Osteoblast (primary cell): ENCODE measurements around the gene DGKI. TPM values are rescaled to one million over a fixed set of nuclear protein-coding genes. Genes with fewer than 3 reads are reported as not detected.

Source experiments
- DNase-seq: peaks from one replicate; pipeline ENCODE4 v3.0.0; 2011; ENCODE audit warnings: low spot score, mixed read lengths; ENCODE audit not compliant: insufficient read length; ENCODE audit errors: missing footprints
- H2AFZ ChIP-seq: 2 replicates; pipeline ENCODE4 v1.6.0; 2011; ENCODE audit warnings: mild to moderate bottlenecking, low read length
- H3K27ac ChIP-seq: 2 replicates; pipeline ENCODE4 v1.5.1; 2011; ENCODE audit warnings: mild to moderate bottlenecking, low read depth, low read length, moderate library complexity
- H3K27me3 ChIP-seq: 2 replicates; pipeline ENCODE4 v1.6.0; 2012; ENCODE audit warnings: mild to moderate bottlenecking, control low read depth, inconsistent platforms, low read length, moderate library complexity; ENCODE audit not compliant: insufficient read depth
- H3K36me3 ChIP-seq: 2 replicates; pipeline ENCODE4 v1.5.1; 2011; ENCODE audit warnings: mild to moderate bottlenecking, low read length, control low read depth, moderate library complexity; ENCODE audit not compliant: insufficient read depth
- H3K4me1 ChIP-seq: 2 replicates; pipeline ENCODE4 v1.5.1; 2011; ENCODE audit warnings: mild to moderate bottlenecking, low read length, control low read depth, moderate library complexity; ENCODE audit not compliant: insufficient read depth
- H3K4me2 ChIP-seq: 2 replicates; pipeline ENCODE4 v1.6.0; 2011; ENCODE audit warnings: mild to moderate bottlenecking, low read length; ENCODE audit not compliant: insufficient read depth
- H3K4me3 ChIP-seq: fragments of 200-600 bp; sonication (generic); 3 replicates; pipeline ENCODE4 v1.5.1; 2012; ENCODE audit warnings: mild to moderate bottlenecking, low read length, inconsistent platforms; ENCODE audit not compliant: insufficient read depth
- H3K79me2 ChIP-seq: 2 replicates; pipeline ENCODE4 v1.6.0; 2012; ENCODE audit warnings: mild to moderate bottlenecking, low read length, control low read depth, inconsistent platforms; ENCODE audit not compliant: insufficient read depth
- H3K9me3 ChIP-seq: 2 replicates; pipeline ENCODE4 v1.5.1; 2011; ENCODE audit warnings: low read depth, low read length, control low read depth
- H4K20me1 ChIP-seq: 2 replicates; pipeline ENCODE4 v1.6.0; 2012; ENCODE audit warnings: mild to moderate bottlenecking, low read length, control low read depth; ENCODE audit not compliant: insufficient read depth
- total RNA-seq: library from RNA; depleted of rRNA; stranded (reverse); fragments of >200 nt; gene quantifications from 2 replicates; pipeline ENCODE4 v1.2.3, GENCODE V29; 2012
- TF ChIP-seq, protein P1 (sequence below): IDR thresholded peaks from 2 replicates; pipeline ENCODE4 v1.5.1; 2011; ENCODE audit warnings: mild to moderate bottlenecking, low read depth, low read length, moderate library complexity; ENCODE audit errors: extremely low read depth

Gene DGKI
- total RNA-seq, 1 donor, result 19.2 TPM

DNA sequence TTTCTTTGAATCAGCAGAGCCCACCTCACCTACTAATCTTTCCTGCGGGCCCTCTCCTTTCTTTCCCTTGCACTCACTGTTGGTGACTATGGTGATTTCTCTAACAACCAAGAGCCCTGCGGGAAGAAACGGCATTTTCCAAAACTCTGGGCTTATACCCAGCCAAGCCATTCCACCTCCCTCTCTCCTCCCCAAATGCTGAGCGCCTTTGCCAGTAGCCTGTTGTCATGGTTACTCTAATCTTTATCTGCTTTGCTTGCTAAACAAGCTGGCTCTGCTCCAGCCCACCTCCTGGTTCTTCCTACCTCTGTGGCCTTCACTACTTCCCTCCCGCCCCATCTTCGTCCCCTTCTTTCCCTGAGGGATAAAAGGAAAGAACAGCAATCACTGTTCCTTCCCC lies 86.7 kb downstream of the DGKI start:
- no peaks in the 10 kb centered on the region for H3K27me3 ChIP-seq
- H3K4me1 ChIP-seq, result peaks cover 24% of the 10 kb centered on the region
- no peak for DNase-seq
- no peak overlapping the region for H3K4me3 ChIP-seq
- no peak overlapping the region for H3K4me2 ChIP-seq
- H2AFZ ChIP-seq, result no peak overlapping the region
- H3K36me3 ChIP-seq, result peaks cover 8% of the 10 kb centered on the region
- no peaks in the 10 kb centered on the region for H3K79me2 ChIP-seq
- TF ChIP-seq, protein P1, sequence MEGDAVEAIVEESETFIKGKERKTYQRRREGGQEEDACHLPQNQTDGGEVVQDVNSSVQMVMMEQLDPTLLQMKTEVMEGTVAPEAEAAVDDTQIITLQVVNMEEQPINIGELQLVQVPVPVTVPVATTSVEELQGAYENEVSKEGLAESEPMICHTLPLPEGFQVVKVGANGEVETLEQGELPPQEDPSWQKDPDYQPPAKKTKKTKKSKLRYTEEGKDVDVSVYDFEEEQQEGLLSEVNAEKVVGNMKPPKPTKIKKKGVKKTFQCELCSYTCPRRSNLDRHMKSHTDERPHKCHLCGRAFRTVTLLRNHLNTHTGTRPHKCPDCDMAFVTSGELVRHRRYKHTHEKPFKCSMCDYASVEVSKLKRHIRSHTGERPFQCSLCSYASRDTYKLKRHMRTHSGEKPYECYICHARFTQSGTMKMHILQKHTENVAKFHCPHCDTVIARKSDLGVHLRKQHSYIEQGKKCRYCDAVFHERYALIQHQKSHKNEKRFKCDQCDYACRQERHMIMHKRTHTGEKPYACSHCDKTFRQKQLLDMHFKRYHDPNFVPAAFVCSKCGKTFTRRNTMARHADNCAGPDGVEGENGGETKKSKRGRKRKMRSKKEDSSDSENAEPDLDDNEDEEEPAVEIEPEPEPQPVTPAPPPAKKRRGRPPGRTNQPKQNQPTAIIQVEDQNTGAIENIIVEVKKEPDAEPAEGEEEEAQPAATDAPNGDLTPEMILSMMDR, result no peak
- no peaks in the 10 kb centered on the region for H4K20me1 ChIP-seq
- H3K9me3 ChIP-seq, result no peaks in the 10 kb centered on the region
- H3K27ac ChIP-seq, result no peak overlapping the region

DNA sequence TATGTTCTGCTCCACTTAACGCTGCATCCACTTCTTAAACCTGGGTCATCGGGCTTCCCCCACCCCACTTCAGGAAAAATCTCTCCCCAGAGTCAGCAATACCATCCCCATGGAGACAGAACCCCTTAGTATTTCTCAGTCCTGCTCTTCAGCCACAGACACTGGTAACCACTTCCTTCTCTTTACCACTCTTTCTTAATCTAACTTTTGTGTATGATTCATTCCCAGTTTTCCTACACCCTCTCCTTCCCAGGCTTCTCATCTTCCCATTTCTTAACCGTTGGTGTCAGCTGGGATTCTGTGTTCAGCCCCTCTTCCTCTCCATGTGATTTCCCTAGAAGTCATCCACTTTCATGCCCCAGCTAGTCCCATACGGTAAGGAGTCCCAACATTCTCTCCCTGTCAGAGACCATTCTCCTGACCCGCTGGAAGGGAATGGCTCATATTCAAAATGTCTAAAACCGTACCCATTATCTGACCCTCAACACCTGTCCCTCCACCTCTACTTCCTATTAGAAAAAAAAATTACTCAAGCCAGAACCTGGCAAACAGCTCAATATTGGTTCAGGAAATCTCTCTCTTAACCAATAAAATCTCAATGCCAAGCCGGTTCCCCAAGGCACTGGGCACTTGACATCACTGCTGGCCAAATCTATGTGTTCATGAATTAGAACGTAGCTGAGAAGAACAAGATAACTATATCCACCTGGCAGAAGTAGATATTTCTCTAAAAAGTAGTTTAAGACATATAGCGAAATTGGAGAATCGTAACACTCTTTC lies 89.4 kb downstream of the DGKI start:
- DNase-seq, result peak; percentile 27
- H3K36me3 ChIP-seq, result peaks cover 7% of the 10 kb centered on the region
- peaks cover 10% of the 10 kb centered on the region for H3K79me2 ChIP-seq
- no peaks in the 10 kb centered on the region for H4K20me1 ChIP-seq
- H3K4me3 ChIP-seq, result no peak overlapping the region
- no peaks in the 10 kb centered on the region for H3K9me3 ChIP-seq
- peak overlapping the region; percentile 84 for H3K27ac ChIP-seq
- TF ChIP-seq, protein P1, result no peak
- peak overlapping the region; percentile 59 for H3K4me2 ChIP-seq
- H3K27me3 ChIP-seq, result no peaks in the 10 kb centered on the region
- H2AFZ ChIP-seq, result no peak overlapping the region
- H3K4me1 ChIP-seq, result peaks cover 28% of the 10 kb centered on the region

DNA sequence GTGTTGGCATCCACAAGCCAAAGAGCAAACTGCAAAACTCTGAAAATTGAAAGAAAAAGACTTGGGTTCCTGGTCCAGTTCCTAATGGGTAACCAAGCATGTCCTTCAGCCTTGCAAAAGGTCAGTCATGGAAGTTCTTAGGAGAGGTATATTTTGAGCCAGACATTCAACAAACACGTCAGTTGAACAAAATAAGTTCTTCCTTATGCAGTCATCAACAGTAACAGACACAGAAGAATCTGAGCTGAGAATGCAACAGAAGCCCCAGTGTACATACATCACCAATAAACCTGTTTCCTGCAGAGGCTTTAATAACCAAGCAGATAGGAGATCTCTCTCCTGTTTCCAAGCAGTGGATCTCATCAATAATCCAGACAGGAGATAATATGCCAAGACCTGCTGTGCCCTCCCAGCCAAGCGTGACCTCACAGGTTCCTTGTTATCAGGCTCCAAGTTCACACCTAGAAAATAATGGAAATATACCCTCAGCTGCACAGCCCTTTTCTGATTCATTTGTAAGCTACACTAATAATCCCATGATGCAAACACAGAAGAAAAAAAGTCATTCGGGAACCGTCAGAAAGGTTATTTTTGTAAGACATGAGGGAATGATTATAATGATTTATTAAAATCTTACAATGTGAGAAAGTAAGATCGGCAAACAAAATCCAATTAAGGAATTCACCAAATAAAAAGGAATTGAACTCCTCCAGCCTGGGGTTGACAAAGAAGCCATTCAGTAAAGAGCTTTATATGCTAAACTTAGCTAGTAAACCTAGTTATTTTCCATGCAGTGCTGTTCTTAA lies 90.7 kb downstream of the DGKI start:
- Histone ChIP-seq H3K9me3 (no peaks in the 10 kb centered on the region), H3K27me3 (no peaks in the 10 kb centered on the region), H3K4me1 (peaks cover 28% of the 10 kb centered on the region), H3K27ac (peak overlapping the region; percentile 84), H3K4me2 (peak overlapping the region; percentile 59), H3K4me3 (no peak overlapping the region), H2AFZ (no peak overlapping the region), H3K79me2 (peaks cover 10% of the 10 kb centered on the region), H4K20me1 (no peaks in the 10 kb centered on the region), H3K36me3 (no peaks in the 10 kb centered on the region)
- no peak for DNase-seq
- TF ChIP-seq, protein P1, result no peak

DNA sequence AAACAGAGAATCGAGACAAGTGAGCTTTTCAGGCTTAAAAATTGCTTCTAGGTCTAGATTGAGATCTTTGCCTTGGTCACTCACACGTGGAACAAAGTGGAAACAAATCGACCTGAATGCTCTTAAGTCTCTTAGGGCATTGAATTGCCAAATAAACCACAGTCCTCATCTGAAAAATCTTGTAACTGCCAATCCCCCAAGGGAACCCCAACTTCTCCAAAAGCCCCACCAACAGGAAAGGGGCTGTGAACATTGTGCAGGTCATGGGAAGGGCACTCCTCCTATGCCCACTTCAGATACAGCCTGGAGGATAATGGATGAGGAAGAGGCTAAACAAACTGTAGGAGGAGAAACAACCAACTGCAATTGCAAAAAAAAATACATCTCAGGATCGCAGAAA lies 91.3 kb downstream of the DGKI start:
- no peaks in the 10 kb centered on the region for H3K36me3 ChIP-seq
- no peak for DNase-seq
- H3K4me2 ChIP-seq, result no peak overlapping the region
- no peaks in the 10 kb centered on the region for H3K27me3 ChIP-seq
- peak overlapping the region; percentile 84 for H3K27ac ChIP-seq
- TF ChIP-seq, protein P1, result no peak
- H3K79me2 ChIP-seq, result peaks cover 10% of the 10 kb centered on the region
- no peak overlapping the region for H3K4me3 ChIP-seq
- H3K4me1 ChIP-seq, result peaks cover 28% of the 10 kb centered on the region
- no peaks in the 10 kb centered on the region for H3K9me3 ChIP-seq
- no peak overlapping the region for H2AFZ ChIP-seq
- no peaks in the 10 kb centered on the region for H4K20me1 ChIP-seq
